GM18867 (cell line): ENCODE data around the gene PDCD10.

ENCODE experiments used
- ATAC-seq: cut with Tn5 transposase; IDR thresholded peaks from one replicate; pipeline ENCODE4 v1.9.1; 2021; ENCODE audit warnings: mild to moderate bottlenecking, moderate library complexity; ENCODE audit not compliant: unreplicated experiment

The PDCD10 gene

DNA sequence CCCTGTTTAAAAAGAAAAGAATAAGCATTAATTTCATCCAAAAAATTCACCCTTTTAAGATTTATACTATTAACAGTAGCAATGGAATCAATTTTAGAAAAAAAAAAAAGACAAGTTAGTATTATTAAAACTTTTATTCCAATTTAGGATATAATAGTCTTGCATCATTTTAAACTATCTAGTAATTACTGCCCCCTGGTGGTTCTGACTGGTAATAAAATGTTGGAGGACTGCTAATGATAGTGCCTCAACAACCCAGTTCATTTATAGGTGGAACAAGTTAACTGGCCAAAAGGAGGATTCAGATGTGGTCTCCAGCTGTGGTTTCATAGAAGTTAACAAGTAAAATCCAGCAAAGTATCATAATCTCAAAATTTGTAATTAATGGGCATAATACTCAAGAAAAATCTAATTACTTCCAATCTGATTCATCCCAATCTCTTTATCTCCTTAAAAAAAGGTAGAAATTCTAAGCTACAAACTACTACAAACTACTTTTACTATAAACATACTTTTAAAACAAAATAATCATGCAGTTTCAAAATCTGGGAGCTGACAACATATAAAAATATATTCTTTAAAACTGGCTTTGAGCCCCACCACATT lies 50.2 kb downstream of the PDCD10 start:
- peak; percentile 88 for ATAC-seq

GRCh38 chr3:167679526-167679925 lies 55.2 kb downstream of the PDCD10 start:
- ATAC-seq, result no peak

DNA sequence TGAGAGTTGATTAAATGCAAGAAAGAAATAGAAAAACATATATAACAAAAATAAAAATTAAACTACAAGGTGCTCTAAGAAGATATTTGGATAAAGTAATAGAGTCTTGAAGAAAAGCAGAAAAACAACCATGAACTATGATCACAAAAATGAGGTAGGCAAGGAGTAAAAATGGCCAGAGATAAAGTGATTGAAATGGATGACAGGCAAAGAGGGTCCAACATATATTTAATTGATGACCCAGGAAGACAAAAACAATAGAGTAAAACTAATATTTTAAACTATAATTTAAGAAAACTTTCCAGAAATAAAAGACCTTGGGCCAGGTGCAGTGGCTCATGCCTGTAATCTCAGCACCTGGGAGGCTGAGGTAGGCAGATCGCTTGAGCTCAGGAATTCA lies 58.8 kb downstream of the PDCD10 start:
- ATAC-seq, result no peak

DNA sequence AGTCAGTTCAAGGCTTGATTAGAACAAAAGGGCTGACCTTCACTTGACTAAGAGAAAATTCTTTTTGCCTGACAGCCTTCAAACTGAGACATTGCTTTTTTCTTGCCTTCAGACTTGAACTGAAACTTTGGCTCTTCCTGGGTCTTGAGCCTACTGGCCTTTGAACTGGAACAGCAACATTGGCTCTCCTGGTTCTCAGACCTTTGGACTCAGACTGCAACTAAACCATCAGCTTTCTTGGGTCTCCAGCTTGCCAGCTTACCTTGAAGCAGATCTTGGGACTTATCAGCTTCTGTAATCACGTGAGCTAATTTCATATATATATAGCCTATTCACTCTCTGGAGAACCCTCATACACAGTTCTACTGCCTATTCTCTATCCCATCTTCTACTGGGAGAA lies 61.5 kb downstream of the PDCD10 start:
- ATAC-seq, result no peak

GRCh38 chr3:167671878-167672427 lies 62.7 kb downstream of the PDCD10 start:
- no peak for ATAC-seq

- no peak for ATAC-seq
Observed at GRCh38 chr3:167669699-167670098, 65.0 kb downstream of the PDCD10 start.

GRCh38 chr3:167668651-167669050 lies 66.0 kb downstream of the PDCD10 start:
- ATAC-seq, result no peak

DNA sequence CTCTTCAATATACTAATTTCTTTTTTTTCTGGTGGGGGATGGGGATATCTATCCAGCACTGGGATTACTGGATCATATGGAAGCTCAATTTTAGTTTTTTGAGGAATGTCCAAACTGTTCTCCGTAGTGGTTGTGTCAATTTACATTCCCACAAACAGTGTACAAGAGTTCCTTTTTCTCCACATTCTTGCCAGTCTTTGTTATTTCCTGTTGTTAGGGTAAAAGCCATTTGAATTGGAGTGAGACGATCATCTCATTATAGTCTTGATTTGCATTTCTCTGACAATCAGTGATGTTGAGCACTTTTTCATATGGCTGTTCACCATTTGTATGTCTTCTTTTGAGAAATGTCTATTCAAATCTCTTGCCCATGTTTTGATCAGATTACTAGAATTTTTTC lies 68.1 kb downstream of the PDCD10 start:
- no peak for ATAC-seq

- ATAC-seq, result no peak
Observed at GRCh38 chr3:167662919-167663400, 71.7 kb downstream of the PDCD10 start.

- no peak for ATAC-seq
Observed at GRCh38 chr3:167657684-167658225, 76.9 kb downstream of the PDCD10 start.

- no peak for ATAC-seq
Observed at GRCh38 chr3:167656821-167657220, 77.9 kb downstream of the PDCD10 start.

GRCh38 chr3:167653760-167654159 lies 80.9 kb downstream of the PDCD10 start, which contains the start of gene WDR49:
WDR49 (minus strand) TSS chr3:167653942; CDS start chr3:167653425, 517 bp downstream.
- ATAC-seq, result no peak

DNA sequence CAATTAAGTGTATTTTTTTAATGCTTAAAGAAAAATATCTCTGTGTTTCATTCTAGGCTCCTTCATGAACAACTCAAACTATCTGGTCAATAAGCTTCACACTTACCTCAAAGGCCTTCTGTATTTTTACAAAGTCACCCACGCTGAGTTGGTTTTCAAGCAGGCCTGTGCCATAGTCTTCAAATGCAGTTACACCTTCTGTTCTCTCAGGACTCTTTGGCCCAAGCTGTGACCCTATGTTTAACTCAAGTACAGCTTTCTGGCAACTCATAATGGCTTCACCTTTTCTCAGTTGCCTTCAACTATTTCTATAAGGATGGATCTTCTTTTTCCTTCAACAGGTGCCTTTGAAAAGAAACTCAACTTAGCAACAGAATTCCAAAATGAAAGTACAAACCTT lies 81.5 kb downstream of the PDCD10 start:
- ATAC-seq, result no peak

DNA sequence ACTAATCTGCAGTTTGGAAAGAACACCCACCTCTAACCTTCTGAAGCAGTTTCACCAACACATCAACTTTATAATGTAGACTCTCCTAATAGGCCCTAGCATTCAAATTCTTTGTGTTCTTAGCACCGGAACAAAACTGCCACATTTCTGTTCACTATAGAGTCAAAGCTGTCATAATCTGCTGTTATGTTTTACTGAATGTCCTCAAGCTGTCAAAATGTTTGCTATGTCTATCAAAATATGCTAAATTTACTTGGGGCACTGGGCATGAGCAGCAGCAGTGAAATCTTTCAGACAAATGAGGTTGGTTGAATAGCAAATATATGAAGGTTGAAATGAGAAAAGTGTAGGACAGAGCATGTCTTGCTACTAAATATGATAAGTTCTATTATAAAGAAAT lies 82.9 kb downstream of the PDCD10 start:
- no peak for ATAC-seq

- no peak for ATAC-seq
Observed at GRCh38 chr3:167650459-167650858, 84.2 kb downstream of the PDCD10 start.

DNA sequence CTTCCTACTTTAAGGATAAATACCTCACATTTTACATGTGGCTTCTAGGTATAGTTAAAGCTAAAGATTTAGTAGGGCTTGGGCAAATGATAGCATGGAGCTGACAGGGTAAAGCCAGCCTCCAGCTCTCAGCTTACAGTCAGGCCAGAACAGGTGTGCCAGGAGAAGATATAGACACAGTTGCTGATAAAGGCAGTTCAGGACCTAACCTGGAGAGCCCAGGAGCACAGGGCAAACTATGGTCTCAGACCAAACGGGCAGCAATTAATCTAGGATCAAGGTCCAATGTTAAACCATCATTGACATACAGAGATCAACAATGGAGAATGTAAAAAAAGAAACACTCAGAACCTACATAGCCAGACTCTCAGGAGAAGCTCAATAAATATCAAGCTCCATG lies 84.9 kb downstream of the PDCD10 start:
- ATAC-seq, result no peak

GRCh38 chr3:167644611-167645010 lies 90.1 kb downstream of the PDCD10 start:
- no peak for ATAC-seq
